HG03469 (cell line): ENCODE measurements around the gene MAP2K7.
"Not testable (repeated sequence)": the region's sequence is repeated elsewhere in the genome, so short reads cannot be mapped to it uniquely, and the experiment has no call there.

Source experiments
- ATAC-seq: cut with Tn5 transposase; IDR thresholded peaks from one replicate; pipeline ENCODE4 v1.9.1; 2021; ENCODE audit warnings: mild to moderate bottlenecking, moderate library complexity, moderate number of reproducible peaks; ENCODE audit not compliant: unreplicated experiment

MAP2K7 gene

DNA sequence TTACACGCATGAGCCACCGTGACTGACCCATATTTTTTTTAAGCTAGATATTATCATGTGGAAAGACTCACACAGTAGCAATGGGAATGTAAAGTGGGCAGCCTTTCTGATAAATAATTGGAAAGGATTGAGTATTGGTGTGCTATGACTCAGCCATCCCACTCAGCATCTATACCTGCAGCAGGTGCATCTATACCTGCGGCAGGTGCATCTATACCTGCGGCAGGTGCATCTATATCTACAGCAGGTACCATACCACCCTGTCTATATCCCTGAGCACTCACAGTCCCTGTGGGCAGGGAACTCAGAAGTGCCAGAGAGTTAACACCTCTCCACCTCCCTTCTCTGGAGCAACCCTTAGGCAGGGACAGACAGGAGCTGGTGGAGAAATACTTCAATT, 20.6 kb upstream of the MAP2K7 start:
- no peak for ATAC-seq

DNA sequence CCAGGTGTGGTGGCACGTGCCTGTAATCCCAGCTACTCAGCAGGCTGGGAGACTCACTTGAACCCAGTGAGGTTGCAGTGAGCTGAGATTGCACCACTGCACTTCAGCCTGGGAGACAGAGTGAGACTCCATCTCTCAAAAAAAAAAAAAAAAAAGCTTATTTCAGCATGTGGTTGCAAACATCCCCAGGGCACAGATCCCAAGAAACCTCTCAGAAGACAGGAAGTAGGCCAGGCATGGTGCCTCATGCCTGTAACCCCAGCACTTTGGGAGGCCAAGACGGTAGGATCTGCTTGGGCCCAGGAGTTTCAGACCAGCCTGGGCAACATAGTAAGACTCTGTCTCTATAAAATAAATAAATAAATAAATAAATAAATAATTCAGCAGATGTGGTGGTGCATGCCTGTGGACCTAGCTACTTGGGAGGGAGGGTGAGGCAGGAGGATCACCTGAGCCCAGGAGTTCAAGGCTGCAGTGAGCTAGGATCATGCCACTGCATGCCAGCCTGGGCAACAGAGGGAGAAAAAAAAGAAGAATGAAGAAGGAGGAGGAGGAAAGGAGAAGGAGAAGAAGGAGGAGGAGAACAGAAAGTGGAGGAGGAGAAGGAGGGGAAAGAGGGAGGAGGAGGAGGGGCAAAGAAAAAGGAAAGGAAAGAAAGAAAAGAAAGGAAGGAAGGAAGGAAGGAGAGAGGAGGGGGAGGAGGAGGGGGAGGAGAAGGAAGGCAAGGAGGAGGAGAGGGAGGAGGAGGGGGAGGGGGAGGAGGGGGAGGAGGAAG, 19.7 kb upstream of the MAP2K7 start:
- no peak for ATAC-seq

GRCh38 chr19:7885818-7886217, 17.9 kb upstream of the MAP2K7 start:
- ATAC-seq = no peak

DNA sequence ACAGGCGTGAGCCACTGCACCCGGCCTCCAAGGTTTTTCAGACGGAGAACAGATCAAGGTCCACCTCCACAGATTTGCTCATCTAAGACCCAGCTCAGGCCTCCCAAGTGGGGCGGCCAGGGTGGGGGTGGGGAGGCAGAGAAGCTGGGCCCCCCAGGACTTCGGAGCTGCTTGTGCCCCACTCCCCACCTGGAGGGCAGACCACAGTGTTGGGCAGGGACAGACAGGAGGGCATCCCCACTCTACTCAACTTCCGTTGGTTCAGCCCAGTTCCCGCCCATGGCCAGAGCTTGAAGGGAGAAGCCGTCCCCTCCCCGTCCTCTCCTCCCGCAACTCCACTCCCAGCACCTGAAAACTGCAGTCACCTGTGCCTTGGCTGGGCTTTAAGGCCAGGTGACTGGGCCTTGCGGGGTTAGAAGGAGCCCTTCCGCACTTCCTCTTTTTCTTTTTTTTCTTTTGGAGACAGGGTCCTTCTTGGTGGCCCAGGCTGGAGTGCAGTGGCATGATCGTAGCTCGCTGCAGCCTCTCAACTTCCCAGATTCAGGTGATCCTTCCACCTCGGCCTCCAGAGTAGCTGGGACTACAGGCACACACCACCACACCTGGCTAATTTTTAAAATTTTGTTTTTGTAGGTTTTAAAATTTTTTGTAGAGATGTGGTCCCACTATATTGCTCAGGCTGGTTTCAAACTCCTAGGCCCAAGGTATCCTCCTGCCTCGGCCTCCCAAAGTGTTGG, 16.1 kb upstream of the MAP2K7 start:
- ATAC-seq = no peak

- no peak for ATAC-seq
Measured at GRCh38 chr19:7888145-7888825, 15.4 kb upstream of the MAP2K7 start, which contains the start of gene LRRC8E. Gene LRRC8E (plus strand): TSS chr19:7888510. CDS start chr19:7895604, 7,094 bp downstream.

DNA sequence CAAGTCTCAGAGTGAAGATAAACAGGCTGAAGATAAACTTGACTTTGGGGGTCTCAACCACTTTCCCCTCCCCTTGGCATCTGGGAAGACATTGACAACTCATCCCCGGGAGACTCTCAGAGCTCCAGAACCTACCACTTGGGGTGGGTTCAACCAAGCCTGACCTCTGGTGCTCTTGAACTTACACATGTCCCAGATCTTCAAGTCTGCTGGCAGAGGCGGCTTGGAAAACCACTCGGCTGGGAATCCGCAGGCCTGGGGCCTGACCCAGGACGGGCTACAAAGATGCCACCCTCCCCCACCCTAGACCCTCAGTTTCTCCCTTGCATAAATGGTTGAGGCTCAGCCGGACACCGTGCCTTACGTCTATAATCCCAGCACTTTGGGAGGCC, 14.9 kb upstream of the MAP2K7 start:
- no peak for ATAC-seq

GRCh38 chr19:7893362-7894101, 10.1 kb upstream of the MAP2K7 start:
- not testable (repeated sequence) for ATAC-seq

GRCh38 chr19:7894612-7895309, 8.9 kb upstream of the MAP2K7 start:
- no peak for ATAC-seq

- ATAC-seq = no peak
Measured at GRCh38 chr19:7895565-7895964, 8.1 kb upstream of the MAP2K7 start.

DNA sequence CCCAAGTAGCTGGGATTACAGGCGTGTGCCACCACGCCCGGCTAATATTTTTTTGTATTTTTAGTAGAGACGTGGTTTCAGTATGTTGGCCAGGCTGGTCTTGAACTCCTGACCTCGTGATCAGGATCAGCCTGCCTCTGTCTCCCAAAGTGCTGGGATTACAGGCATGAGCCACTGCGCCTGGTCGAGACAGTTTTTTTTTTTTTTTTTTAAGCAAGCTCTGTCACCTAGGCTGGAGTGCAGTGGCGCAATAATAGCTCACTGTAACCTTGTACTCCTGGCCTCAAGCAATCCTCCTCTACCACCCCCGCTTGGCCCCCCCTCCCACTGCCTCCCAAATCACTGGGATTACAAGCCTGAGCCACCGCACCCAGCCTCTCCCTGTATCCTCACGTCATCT, 6.4 kb upstream of the MAP2K7 start:
- ATAC-seq = no peak

DNA sequence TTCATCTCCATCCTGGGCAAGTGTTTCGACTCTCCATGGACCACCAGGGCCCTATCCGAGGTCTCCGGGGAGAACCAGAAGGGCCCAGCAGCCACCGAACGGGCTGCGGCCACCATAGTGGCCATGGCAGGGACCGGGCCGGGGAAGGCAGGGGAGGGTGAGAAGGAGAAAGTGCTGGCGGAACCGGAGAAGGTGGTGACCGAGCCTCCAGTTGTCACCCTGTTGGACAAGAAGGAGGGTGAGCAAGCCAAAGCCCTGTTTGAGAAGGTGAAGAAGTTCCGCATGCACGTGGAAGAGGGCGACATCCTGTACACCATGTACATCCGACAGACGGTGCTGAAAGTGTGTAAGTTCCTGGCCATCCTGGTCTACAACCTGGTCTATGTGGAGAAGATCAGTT, 4.7 kb upstream of the MAP2K7 start:
- no peak for ATAC-seq

- no peak for ATAC-seq
Measured at GRCh38 chr19:7899751-7900378, 3.8 kb upstream of the MAP2K7 start.

- no peak for ATAC-seq
Measured at GRCh38 chr19:7900401-7900870, 3.2 kb upstream of the MAP2K7 start.

DNA sequence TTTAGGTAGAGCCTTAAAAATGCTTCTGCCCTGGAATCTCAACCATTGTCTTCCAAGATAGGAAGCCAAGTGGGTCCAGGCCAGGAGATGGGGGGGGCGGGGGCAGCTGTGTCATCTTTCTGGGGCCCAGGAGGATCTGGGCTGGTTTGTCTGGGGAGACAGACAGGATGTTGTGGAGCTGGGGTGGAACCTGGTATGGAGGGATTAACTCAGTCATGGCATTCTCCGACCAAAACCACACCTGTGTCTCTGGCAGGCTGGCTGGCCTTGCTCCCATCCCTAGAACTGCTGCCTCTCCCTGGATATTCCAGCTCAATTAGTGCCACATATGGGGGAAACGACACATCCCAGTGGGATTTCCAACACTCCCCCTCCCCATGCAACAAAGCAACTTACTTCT, 2.7 kb upstream of the MAP2K7 start:
- no peak for ATAC-seq

DNA sequence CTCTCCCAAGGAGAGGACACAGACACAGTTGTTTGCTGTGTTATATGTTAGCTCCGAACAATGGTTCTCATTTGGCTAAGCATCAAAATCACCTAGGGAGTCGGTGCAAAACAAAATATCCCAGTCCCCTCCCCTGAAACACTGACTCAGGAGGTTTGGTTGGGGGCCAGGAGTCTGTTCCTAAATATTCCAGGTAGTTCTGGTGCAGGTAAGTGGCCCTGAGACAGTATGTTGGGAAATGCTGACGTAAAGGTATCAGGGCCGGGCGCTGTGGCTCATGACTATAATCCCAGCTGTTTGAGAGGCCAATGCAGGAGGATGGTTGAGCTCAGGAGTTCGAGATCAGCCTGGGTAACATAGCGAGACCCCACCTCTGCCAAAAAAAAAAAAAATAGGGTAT, 2.3 kb upstream of the MAP2K7 start:
- no peak for ATAC-seq

GRCh38 chr19:7902796-7903243, 857 bp upstream of the MAP2K7 start:
- ATAC-seq = no peak

GRCh38 chr19:7904074-7905020, 670 bp downstream of the MAP2K7 start:
- peak; percentile 9 for ATAC-seq

GRCh38 chr19:7905268-7905667, 1.6 kb downstream of the MAP2K7 start:
- ATAC-seq = no peak

- no peak for ATAC-seq
Measured at GRCh38 chr19:7905859-7906258, 2.2 kb downstream of the MAP2K7 start.
